Glomerular endothelial cell (primary cell): ENCODE data around the gene ASTN2. TPM values are rescaled to one million over a fixed set of nuclear protein-coding genes. Genes with fewer than 3 reads are reported as not detected.

ENCODE experiments used
- DNase-seq: peaks from one replicate; pipeline ENCODE4 v3.0.0-alpha.2; 2011; ENCODE audit warnings: low read depth, low spot score; ENCODE audit errors: extremely low read depth
- total RNA-seq: library from RNA; depleted of rRNA; stranded (reverse); fragments of >200 nt; gene quantifications from 2 replicates; pipeline ENCODE4 v1.2.3, GENCODE V29; 2015

ASTN2 gene
- total RNA-seq, 1 donor from 2014 or later = 3.8 TPM

DNA sequence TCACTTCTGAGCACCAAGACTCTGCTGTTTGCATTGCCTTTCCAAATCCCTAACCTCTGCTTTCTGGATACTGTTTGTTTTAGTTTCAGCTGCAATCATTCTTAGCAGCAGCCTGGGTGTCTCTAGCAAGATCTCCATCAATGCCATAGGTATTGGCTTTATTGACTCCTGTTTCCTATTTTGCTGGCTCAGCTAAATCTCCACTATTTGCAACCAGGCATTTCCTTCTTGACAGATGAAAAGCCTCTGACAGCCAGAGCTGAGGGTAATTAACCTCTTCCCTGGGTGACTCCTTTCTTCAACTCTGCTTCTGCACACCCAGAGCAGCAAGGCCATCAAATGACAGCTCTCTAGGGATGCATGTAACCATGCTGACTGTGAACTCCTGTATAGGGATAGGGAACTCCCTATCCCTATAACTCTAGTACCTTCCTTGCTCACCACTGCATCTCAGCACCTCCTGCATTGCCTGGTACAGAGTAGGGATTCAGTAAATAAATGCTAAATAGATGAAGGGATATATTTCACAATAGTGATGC, 434.2 kb downstream of the ASTN2 start:
- DNase-seq = no peak

GRCh38 chr9:116979456-116979855, 435.4 kb downstream of the ASTN2 start:
- DNase-seq = no peak

DNA sequence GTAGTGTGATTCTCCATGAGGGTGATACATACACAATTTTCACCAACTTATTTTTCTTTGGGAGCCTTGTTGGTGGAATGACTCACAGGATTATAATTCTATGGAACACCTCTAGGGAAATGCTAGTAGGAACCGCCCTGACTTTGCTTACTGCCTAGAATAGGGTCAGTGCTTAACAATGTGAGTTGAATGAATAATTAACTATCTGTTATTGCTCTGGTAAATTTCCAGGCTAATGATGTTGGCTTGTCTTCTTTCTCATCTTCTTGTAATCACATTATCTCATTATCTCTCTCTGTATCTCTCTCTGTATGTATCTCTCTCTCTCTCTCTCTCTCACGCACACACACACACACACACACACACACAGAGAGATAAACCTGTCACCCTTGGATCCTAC, 436.7 kb downstream of the ASTN2 start:
- no peak for DNase-seq

- DNase-seq = no peak
Observed at GRCh38 chr9:116975126-116975525, 439.7 kb downstream of the ASTN2 start.

- DNase-seq = no peak
Observed at GRCh38 chr9:116966199-116966598, 448.7 kb downstream of the ASTN2 start.

GRCh38 chr9:116964258-116964657, 450.6 kb downstream of the ASTN2 start:
- DNase-seq = no peak

GRCh38 chr9:116959809-116960208, 455.0 kb downstream of the ASTN2 start:
- DNase-seq = no peak

GRCh38 chr9:116958881-116959280, 456.0 kb downstream of the ASTN2 start:
- no peak for DNase-seq

DNA sequence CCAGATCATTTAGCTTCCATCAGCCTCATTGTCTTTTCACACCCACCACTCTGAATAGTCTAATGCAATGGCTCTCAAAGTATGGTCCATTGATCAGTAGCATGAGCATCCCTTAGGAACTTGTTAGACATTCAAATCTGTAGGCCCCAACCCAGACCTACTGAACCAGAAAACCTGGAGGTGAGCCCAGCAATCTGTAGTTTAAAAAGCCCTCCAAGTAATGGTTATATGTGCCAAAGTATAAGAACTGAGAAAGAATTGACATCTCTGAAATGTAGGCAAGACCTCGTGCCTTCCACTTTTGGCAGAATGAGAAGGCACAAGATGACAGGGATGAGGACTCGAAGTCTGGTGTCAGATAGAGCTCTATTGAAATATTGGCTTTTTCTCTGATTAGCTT, 460.1 kb downstream of the ASTN2 start:
- DNase-seq = no peak

GRCh38 chr9:116953271-116953670, 461.6 kb downstream of the ASTN2 start:
- DNase-seq = no peak

DNA sequence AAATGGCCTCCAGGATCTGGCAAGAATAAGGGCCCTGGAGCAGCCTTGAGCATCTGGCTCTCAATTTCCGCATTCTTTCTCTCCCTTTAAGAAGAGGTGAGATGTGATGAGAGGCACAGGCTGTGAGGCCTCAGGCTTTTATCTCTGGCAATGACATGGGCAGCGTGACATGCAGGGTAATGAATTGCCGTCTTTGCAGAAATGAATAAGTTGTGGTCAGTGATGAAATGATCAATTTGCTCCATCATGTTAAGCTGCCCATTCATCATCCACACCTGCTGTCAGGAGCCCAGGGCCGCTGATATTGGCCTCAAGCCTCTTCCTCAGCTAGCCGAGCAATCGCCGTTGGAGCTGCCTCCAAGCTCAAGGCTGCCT, 462.4 kb downstream of the ASTN2 start:
- DNase-seq = no peak

GRCh38 chr9:116951588-116952435, 463.0 kb downstream of the ASTN2 start:
- DNase-seq = no peak

DNA sequence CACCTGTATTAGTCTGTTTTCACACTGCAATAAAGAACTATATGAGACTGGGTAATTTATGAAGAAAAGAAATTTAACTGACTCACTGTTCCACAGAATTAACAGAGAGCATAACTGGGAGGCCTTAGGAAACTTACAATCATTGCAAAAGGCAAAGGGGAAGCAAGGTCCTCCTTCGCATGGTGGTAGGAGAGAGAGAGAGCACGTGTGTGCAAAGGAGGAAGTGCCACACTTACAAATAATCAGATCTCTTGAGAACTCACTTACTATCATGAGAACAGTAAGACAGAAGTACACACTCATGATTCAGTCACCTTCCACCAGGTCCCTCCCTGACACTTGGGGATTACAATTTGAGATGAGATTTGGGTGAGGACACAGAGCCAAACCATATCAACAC, 469.0 kb downstream of the ASTN2 start:
- no peak for DNase-seq

DNA sequence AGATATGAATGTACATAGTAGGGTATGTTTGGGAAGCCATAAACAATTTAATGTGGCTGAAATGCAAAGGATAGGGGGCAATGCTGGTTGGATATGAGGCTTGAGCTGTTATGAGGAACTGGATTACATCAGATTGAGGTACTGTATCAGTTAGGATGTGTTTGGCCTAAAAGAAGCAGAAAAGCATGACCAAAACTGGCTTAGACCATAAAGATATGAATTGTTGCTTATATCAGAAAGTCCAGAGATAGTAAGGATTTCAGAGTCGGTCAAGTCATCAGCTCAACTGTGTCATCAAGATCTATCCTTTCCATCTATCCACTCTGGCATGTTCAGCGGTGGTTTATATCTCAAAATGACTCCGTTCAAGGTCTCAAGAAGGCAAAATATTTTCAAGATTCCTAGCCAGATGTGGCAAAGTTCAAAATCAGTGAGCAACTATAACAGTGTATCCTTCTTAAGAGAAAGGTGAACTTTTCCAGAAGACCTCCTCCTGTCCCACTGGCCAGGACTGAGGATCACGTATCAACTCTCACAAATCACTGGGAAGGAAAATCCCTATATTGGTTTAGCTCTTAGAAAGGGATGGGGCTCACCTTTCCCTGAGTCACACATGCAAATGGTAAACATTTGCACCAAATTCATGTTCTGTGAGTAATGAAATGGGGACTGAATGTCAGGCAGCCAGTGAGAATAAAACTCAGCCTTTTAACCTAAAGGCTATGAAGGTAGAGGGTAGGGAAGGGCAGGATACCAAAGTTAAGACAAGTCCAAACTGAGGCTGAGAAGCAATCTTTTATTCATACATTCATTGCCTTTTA, 469.9 kb downstream of the ASTN2 start:
- DNase-seq = no peak

DNA sequence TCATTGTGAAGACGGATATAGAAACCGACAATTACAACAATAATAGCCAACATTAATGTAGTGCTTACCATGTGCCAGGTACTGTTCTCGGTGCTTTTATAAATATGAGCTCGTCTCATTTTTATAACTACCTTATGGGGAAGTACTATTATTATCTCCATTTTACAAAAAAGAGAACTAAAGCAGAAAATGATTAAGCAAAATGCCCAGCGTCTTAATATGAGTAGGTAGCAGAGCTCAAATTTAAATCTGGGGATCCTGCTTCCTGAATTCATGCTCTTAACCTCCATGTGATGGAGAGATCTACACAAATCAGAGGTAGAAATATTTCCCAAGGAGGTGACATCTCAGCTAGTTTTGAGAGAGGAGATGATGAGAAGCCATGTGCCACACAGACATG, 470.9 kb downstream of the ASTN2 start:
- DNase-seq = no peak

DNA sequence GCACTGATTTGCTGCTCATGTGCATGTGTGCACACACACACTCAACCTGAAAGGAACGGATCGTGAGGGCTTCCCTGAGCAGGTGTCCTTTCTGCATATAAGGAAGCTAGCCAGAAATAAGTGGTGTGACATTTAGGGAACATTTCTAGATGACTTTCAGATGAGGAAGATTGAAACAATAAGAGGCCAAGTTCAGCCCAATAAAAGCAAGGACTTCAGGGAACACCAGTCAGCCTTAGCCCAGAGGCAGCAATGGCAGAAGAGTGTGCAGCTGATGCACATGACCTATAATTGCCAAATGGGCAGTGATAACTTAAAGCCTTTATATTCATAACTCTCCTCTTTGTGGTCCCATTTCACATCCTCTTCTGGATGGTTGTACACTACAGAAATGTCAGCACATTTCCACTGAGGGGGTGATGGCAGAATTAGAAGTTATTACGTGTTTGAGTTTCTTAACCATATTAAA, 472.2 kb downstream of the ASTN2 start:
- no peak for DNase-seq

GRCh38 chr9:116941266-116941665, 473.6 kb downstream of the ASTN2 start:
- no peak for DNase-seq

GRCh38 chr9:116940614-116941215, 474.1 kb downstream of the ASTN2 start:
- no peak for DNase-seq

GRCh38 chr9:116939614-116940013, 475.2 kb downstream of the ASTN2 start:
- no peak for DNase-seq

DNA sequence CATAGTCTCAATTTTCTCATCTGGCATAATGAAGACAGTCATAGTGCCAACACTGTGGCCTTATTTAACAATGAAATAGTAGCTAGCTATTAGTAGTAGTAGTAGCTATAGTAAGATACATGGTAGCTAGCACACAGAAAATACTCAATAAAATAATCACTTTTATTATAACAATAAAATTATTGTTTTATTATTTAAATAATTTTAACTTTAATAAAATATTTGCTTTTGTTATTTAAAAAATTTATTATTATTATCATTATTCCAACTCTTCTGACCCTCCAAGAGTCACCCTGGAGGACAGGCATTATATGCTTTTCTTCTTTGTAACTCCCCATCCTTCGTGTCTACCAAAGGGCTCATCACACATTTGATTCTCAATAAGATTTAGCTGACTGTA, 475.7 kb downstream of the ASTN2 start:
- DNase-seq = no peak

- DNase-seq = no peak
Observed at GRCh38 chr9:116937361-116937760, 477.5 kb downstream of the ASTN2 start.
